Kidney (tissue), 14 donors: ENCODE results near the gene ADAM8. TPM values are rescaled to one million over a fixed set of nuclear protein-coding genes. Genes with fewer than 3 reads are reported as not detected.

Experiments
- DNase-seq, 5 donors: peaks; one replicate each; pipeline ENCODE4 v3.0.0-alpha.2; 2013 to 2020
- FAIRE-seq: peaks from 2 replicates; lab custom pipeline; 2012; peaks lifted over from hg19 to GRCh38; lab: Jason Lieb, UNC
- H3K27ac ChIP-seq, 2 donors: one replicate each; pipeline ENCODE4 v1.7.0; 2013; ENCODE audit warnings: low read depth in 2 of 2, low read length in 2 of 2, inconsistent platforms in 1 of 2
- H3K27me3 ChIP-seq: one replicate; pipeline ENCODE4 v1.7.1; 2013; ENCODE audit warnings: low read length, inconsistent platforms; ENCODE audit not compliant: control insufficient read depth, insufficient read depth
- H3K36me3 ChIP-seq, 3 donors: one replicate each; pipeline versions ENCODE4 v1.7.0 to v1.7.1; 2013; ENCODE audit warnings: low read length in 3 of 3, control low read depth in 1 of 3, inconsistent platforms in 1 of 3; ENCODE audit not compliant: insufficient read depth in 3 of 3, control insufficient read depth in 2 of 3
- H3K4me1 ChIP-seq, 3 donors: one replicate each; pipeline versions ENCODE4 v1.7.0 to v1.7.1; 2013; ENCODE audit warnings: low read length in 3 of 3, inconsistent platforms in 1 of 3, low read depth in 1 of 3; ENCODE audit not compliant: control insufficient read depth in 2 of 3, insufficient read depth in 2 of 3
- H3K4me3 ChIP-seq, 3 donors: one replicate each; pipeline versions ENCODE4 v1.7.0 to v1.8.1; 2013; ENCODE audit warnings: low read length in 3 of 3, control low read depth in 1 of 3, inconsistent platforms in 1 of 3
- H3K9ac ChIP-seq, 3 donors: one replicate each; pipeline versions ENCODE4 v1.7.0 to v1.7.1; 2013; ENCODE audit warnings: low read length in 3 of 3, control low read depth in 1 of 3, inconsistent platforms in 1 of 3
- H3K9me3 ChIP-seq, 3 donors: one replicate each; pipeline versions ENCODE4 v1.7.0 to v1.7.1; 2013; ENCODE audit warnings: low read length in 3 of 3, control low read depth in 1 of 3, inconsistent platforms in 1 of 3; ENCODE audit not compliant: control insufficient read depth in 2 of 3, insufficient read depth in 1 of 3
- intact Hi-C: fragments of 100-400 bp; cut with DNase I; formaldehyde crosslinking; loops from one replicate; pipeline ENCODE4 v1.11.1; 2022
- polyA plus RNA-seq: library from polyadenylated mRNA; stranded (reverse); fragments of 350-450 nt; fragmentation: Illumina TruSeq; extraction: RNeasy Lipid Tissue Mini Kit (QIAGEN cat#74804); gene quantifications from one replicate; pipeline ENCODE4 v1.2.3, GENCODE V29; 2014; ENCODE audit warnings: low read depth, low replicate concordance; ENCODE audit not compliant: insufficient read depth
- total RNA-seq: library from RNA; stranded (reverse); fragmentation: NEBNext Ultra II Directional; extraction: Animal tissue kit (Norgen Biotek cat#: 25700); gene quantifications from one replicate; pipeline ENCODE4 v1.2.1, GENCODE V29; 2021
- TF ChIP-seq, protein P1 (sequence below): IDR thresholded peaks from 3 replicates; pipeline ENCODE4 v1.5.1; 2012; ENCODE audit warnings: mild to moderate bottlenecking, moderate library complexity, borderline replicate concordance; ENCODE audit not compliant: insufficient read depth; ENCODE audit errors: extremely low read depth
- donor health status: control.
- donor health status: control.
- donor health status: control.
- donor health status: control.
- donor health status: control.
- donor health status: DM: yes; HTN: yes; CAD: no.
- donor health status: Normal renal cell carcinoma (clear cell type).

ADAM8 gene
- total and polyA plus RNA-seq, 2 donors from 2014 or later, result 3.4 to 16.6 TPM

GRCh38 chr10:133281628-133282372 is 5.1 kb upstream of the ADAM8 start:
- no peak for FAIRE-seq
- Histone ChIP-seq H3K4me1 (no peaks in the 10 kb centered on the region), H3K36me3 (peaks cover 0 to 49% (median 30%) of the 10 kb centered on the region in 3 donors), H3K27me3 (no peaks in the 10 kb centered on the region), H3K9me3 (no peaks in the 10 kb centered on the region), H3K4me3 (no peak overlapping the region), H3K27ac (no peak overlapping the region), H3K9ac (no peak overlapping the region)
- DNase-seq, result no peak
- intact Hi-C loops, result no loop called here
- TF ChIP-seq, protein P1, sequence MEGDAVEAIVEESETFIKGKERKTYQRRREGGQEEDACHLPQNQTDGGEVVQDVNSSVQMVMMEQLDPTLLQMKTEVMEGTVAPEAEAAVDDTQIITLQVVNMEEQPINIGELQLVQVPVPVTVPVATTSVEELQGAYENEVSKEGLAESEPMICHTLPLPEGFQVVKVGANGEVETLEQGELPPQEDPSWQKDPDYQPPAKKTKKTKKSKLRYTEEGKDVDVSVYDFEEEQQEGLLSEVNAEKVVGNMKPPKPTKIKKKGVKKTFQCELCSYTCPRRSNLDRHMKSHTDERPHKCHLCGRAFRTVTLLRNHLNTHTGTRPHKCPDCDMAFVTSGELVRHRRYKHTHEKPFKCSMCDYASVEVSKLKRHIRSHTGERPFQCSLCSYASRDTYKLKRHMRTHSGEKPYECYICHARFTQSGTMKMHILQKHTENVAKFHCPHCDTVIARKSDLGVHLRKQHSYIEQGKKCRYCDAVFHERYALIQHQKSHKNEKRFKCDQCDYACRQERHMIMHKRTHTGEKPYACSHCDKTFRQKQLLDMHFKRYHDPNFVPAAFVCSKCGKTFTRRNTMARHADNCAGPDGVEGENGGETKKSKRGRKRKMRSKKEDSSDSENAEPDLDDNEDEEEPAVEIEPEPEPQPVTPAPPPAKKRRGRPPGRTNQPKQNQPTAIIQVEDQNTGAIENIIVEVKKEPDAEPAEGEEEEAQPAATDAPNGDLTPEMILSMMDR, result no peak

DNA sequence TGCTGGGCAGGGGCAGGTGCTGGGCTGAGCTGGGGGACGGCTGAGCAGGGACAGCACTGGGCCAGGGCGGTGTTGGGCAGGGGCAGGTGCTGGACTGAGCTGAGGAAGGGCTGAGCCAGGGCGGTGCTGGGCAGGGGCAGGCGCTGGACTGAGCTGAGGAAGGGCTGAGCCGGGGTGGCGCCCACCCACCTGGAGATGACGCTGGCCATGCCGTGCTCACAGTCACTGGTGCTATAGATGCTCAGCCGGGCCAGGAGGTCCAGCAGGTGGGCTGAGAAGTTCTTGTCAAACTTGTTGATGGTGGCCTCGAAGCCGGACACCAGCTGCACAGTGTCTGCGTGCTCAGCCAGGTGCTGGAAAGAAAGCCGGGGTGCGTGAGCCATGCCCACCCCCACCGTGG is 4.4 kb upstream of the ADAM8 start:
- no peaks in the 10 kb centered on the region for H3K27me3 ChIP-seq
- no peak overlapping the region for H3K27ac ChIP-seq
- intact Hi-C loops, result no loop called here
- no peak overlapping the region for H3K4me3 ChIP-seq
- TF ChIP-seq, protein P1, result no peak
- no peaks in the 10 kb centered on the region for H3K4me1 ChIP-seq
- DNase-seq (no peak), FAIRE-seq (no peak)
- peaks cover 0 to 43% (median 29%) of the 10 kb centered on the region in 3 donors for H3K36me3 ChIP-seq
- H3K9ac ChIP-seq, result no peak overlapping the region
- H3K9me3 ChIP-seq, result no peaks in the 10 kb centered on the region

- Histone ChIP-seq H3K27me3 (no peaks in the 10 kb centered on the region), H3K4me1 (no peaks in the 10 kb centered on the region), H3K27ac (no peak overlapping the region)
Observed at GRCh38 chr10:133280391-133281059, 3.9 kb upstream of the ADAM8 start.

More at GRCh38 chr10:133280391-133281059, 3.9 kb upstream of the ADAM8 start:
- TF ChIP-seq, protein P1, result no peak
- Histone ChIP-seq H3K9ac (no peak overlapping the region), H3K9me3 (no peaks in the 10 kb centered on the region), H3K36me3 (peaks cover 0 to 37% (median 25%) of the 10 kb centered on the region in 3 donors), H3K4me3 (no peak overlapping the region)
- intact Hi-C loops, result no loop called here
- no peak for FAIRE-seq
- DNase-seq, result no peak
